CD4-positive, CD25-positive, alpha-beta regulatory T cell (primary cell): ENCODE results near the gene C10orf105. TPM values are rescaled to one million over a fixed set of nuclear protein-coding genes. Genes with fewer than 3 reads are reported as not detected.

Experiments used
- ATAC-seq, 2 donors: fragments of 150-1000 bp; cut with Tn5 transposase; one replicate each; pipeline ENCODE4 v1.10.0; 2021; ENCODE audit warnings: low read depth in 2 of 2, moderate number of reproducible peaks in 2 of 2, moderate library complexity in 1 of 2
- DNase-seq, 3 donors: peaks; one replicate each; pipeline versions ENCODE4 v3.0.0 to v3.0.0-alpha.2; 2012 to 2022; ENCODE audit warnings: mixed read lengths in 1 of 3
- H3K27ac ChIP-seq: one replicate; pipeline ENCODE4 v1.7.0; 2013; ENCODE audit warnings: mild to moderate bottlenecking, low read length; ENCODE audit not compliant: insufficient read depth, poor library complexity, severe bottlenecking
- H3K27me3 ChIP-seq: one replicate; pipeline ENCODE4 v1.7.0; 2013; ENCODE audit warnings: low read length; ENCODE audit not compliant: control insufficient read depth, insufficient read depth
- H3K36me3 ChIP-seq: one replicate; pipeline ENCODE4 v1.7.0; 2013; ENCODE audit warnings: mild to moderate bottlenecking, low read length, moderate library complexity; ENCODE audit not compliant: control insufficient read depth, insufficient read depth
- H3K4me1 ChIP-seq: 2 replicates; pipeline ENCODE4 v1.7.0; 2013; ENCODE audit warnings: mild to moderate bottlenecking, low read length; ENCODE audit not compliant: insufficient read depth, control insufficient read depth, poor library complexity, severe bottlenecking
- H3K4me3 ChIP-seq: one replicate; pipeline ENCODE4 v1.7.0; 2013; ENCODE audit warnings: low read depth, mild to moderate bottlenecking, low read length, moderate library complexity
- H3K9me3 ChIP-seq, 2 experiments: 1 replicate in 1 of 2; 2 replicates in 1 of 2; pipeline ENCODE4 v1.7.0; 2013; ENCODE audit warnings: low read length in 2 of 2, mild to moderate bottlenecking in 1 of 2, moderate library complexity in 1 of 2; ENCODE audit not compliant: control insufficient read depth in 2 of 2
- H3K27ac Mint-ChIP-seq, 3 donors: one replicate each; pipeline ENCODE4 v1.8.0; 2020 to 2022; ENCODE audit warnings: mild to moderate bottlenecking in 3 of 3, mixed read lengths in 3 of 3, moderate library complexity in 2 of 3
- H3K27me3 Mint-ChIP-seq: one replicate; pipeline ENCODE4 v1.8.0; 2022; ENCODE audit warnings: mild to moderate bottlenecking, mixed read lengths
- H3K36me3 Mint-ChIP-seq: one replicate; pipeline ENCODE4 v1.8.0; 2020; ENCODE audit warnings: mixed read lengths
- H3K4me1 Mint-ChIP-seq, 4 donors: one replicate each; pipeline ENCODE4 v1.8.0; 2020 to 2022; ENCODE audit warnings: mixed read lengths in 4 of 4, mild to moderate bottlenecking in 1 of 4
- H3K4me3 Mint-ChIP-seq, 4 donors: one replicate each; pipeline ENCODE4 v1.8.0; 2020 to 2022; ENCODE audit warnings: mild to moderate bottlenecking in 4 of 4, mixed read lengths in 4 of 4, moderate library complexity in 3 of 4
- H3K9me3 Mint-ChIP-seq, 7 donors: one replicate each; pipeline ENCODE4 v1.8.0; 2020 to 2022; ENCODE audit warnings: mixed read lengths in 7 of 7, mild to moderate bottlenecking in 3 of 7, moderate library complexity in 2 of 7
- polyA plus RNA-seq, 4 donors: library from polyadenylated mRNA; unstranded; fragments of 300-500 nt; fragmentation: Illumina TruSeq; gene quantifications; one replicate each; pipeline ENCODE4 v1.2.3, GENCODE V29; 2021
- total RNA-seq: library from RNA; stranded (reverse); gene quantifications from one replicate; pipeline ENCODE4 v1.2.3, GENCODE V29; 2022

C10orf105 gene
- total and polyA plus RNA-seq, 5 donors from 2014 or later = 0.05 to 0.52 (median 0.20) TPM; not detected in 2

GRCh38 chr10:71705582-71705981 is 14.0 kb downstream of the C10orf105 start:
- H3K4me1 ChIP-seq = peaks cover 16% of the 10 kb centered on the region
- peaks cover 0 to 28% (median 8%) of the 10 kb centered on the region in 4 donors for H3K4me1 Mint-ChIP-seq
- no peaks in the 10 kb centered on the region for H3K9me3 ChIP-seq
- no peak for DNase-seq
- H3K27ac Mint-ChIP-seq = peak overlapping the region in 1 of 3 donors; percentile 24
- ATAC-seq = no peak
- no peaks in the 10 kb centered on the region for H3K27me3 Mint-ChIP-seq
- H3K9me3 Mint-ChIP-seq = no peaks in the 10 kb centered on the region
- no peaks in the 10 kb centered on the region for H3K36me3 ChIP-seq
- no peak overlapping the region for H3K4me3 Mint-ChIP-seq
- H3K27me3 ChIP-seq = no peaks in the 10 kb centered on the region
- no peak overlapping the region for H3K4me3 ChIP-seq
- no peaks in the 10 kb centered on the region for H3K36me3 Mint-ChIP-seq
- H3K27ac ChIP-seq = no peak overlapping the region

- Mint-ChIP-seq H3K4me1 (peaks cover 0 to 21% (median 5%) of the 10 kb centered on the region in 4 donors), H3K4me3 (no peak overlapping the region), H3K9me3 (no peaks in the 10 kb centered on the region), H3K27ac (no peak overlapping the region), H3K36me3 (no peaks in the 10 kb centered on the region), H3K27me3 (no peaks in the 10 kb centered on the region)
- DNase-seq (no peak), ATAC-seq (no peak)
- no peak overlapping the region for H3K27ac ChIP-seq
- H3K4me3 ChIP-seq = no peak overlapping the region
- peaks cover 16% of the 10 kb centered on the region for H3K4me1 ChIP-seq
- H3K27me3 ChIP-seq = no peaks in the 10 kb centered on the region
- H3K9me3 ChIP-seq = no peaks in the 10 kb centered on the region
- no peaks in the 10 kb centered on the region for H3K36me3 ChIP-seq
Observed at GRCh38 chr10:71704816-71705215, 14.8 kb downstream of the C10orf105 start.

- Histone ChIP-seq H3K36me3 (no peaks in the 10 kb centered on the region), H3K27me3 (no peaks in the 10 kb centered on the region), H3K9me3 (no peaks in the 10 kb centered on the region), H3K27ac (no peak overlapping the region), H3K4me3 (no peak overlapping the region), H3K4me1 (peaks cover 18% of the 10 kb centered on the region)
- no peak for DNase-seq
- Mint-ChIP-seq H3K27me3 (peaks cover under 1% of the 10 kb centered on the region), H3K9me3 (no peaks in the 10 kb centered on the region), H3K27ac (no peak overlapping the region), H3K4me3 (no peak overlapping the region), H3K36me3 (no peaks in the 10 kb centered on the region), H3K4me1 (peaks cover 0 to 22% (median 8%) of the 10 kb centered on the region in 4 donors)
- ATAC-seq = no peak
Observed at GRCh38 chr10:71703577-71703976, 16.0 kb downstream of the C10orf105 start.

GRCh38 chr10:71701496-71702132 is 18.0 kb downstream of the C10orf105 start:
- H3K4me1 Mint-ChIP-seq = peaks cover 4 to 26% (median 16%) of the 10 kb centered on the region in 4 donors
- DNase-seq (no peak), ATAC-seq (no peak)
- H3K4me3 Mint-ChIP-seq = no peak overlapping the region
- peak overlapping the region in 1 of 3 donors; percentile 66 for H3K27ac Mint-ChIP-seq
- H3K36me3 ChIP-seq = no peaks in the 10 kb centered on the region
- H3K27me3 Mint-ChIP-seq = peaks cover 5% of the 10 kb centered on the region
- no peaks in the 10 kb centered on the region for H3K9me3 Mint-ChIP-seq
- no peaks in the 10 kb centered on the region for H3K27me3 ChIP-seq
- no peak overlapping the region for H3K4me3 ChIP-seq
- no peaks in the 10 kb centered on the region for H3K36me3 Mint-ChIP-seq
- peaks cover 18% of the 10 kb centered on the region for H3K4me1 ChIP-seq
- no peaks in the 10 kb centered on the region for H3K9me3 ChIP-seq
- no peak overlapping the region for H3K27ac ChIP-seq

- no peak for DNase-seq
- Histone ChIP-seq H3K4me3 (no peak overlapping the region), H3K36me3 (no peaks in the 10 kb centered on the region), H3K4me1 (peaks cover 18% of the 10 kb centered on the region), H3K9me3 (no peaks in the 10 kb centered on the region), H3K27me3 (no peaks in the 10 kb centered on the region), H3K27ac (no peak overlapping the region)
- Mint-ChIP-seq H3K27me3 (peaks cover 5% of the 10 kb centered on the region), H3K27ac (no peak overlapping the region), H3K9me3 (no peaks in the 10 kb centered on the region), H3K4me3 (no peak overlapping the region), H3K36me3 (no peaks in the 10 kb centered on the region), H3K4me1 (peaks cover 4 to 29% (median 18%) of the 10 kb centered on the region in 4 donors)
- ATAC-seq = no peak
Observed at GRCh38 chr10:71700731-71701368, 18.7 kb downstream of the C10orf105 start.

GRCh38 chr10:71698737-71699136 is 20.8 kb downstream of the C10orf105 start:
- Mint-ChIP-seq H3K9me3 (no peaks in the 10 kb centered on the region), H3K4me3 (peak overlapping the region in 2 of 4 donors; percentile 62 to 78), H3K27me3 (peaks cover 5% of the 10 kb centered on the region), H3K4me1 (peaks cover 5 to 46% (median 27%) of the 10 kb centered on the region in 4 donors), H3K27ac (peak overlapping the region in 1 of 3 donors; percentile 60), H3K36me3 (no peaks in the 10 kb centered on the region)
- DNase-seq (no peak), ATAC-seq (no peak)
- H3K27ac ChIP-seq = no peak overlapping the region
- H3K4me3 ChIP-seq = no peak overlapping the region
- H3K27me3 ChIP-seq = no peaks in the 10 kb centered on the region
- peaks cover 33% of the 10 kb centered on the region for H3K4me1 ChIP-seq
- H3K9me3 ChIP-seq = no peaks in the 10 kb centered on the region
- H3K36me3 ChIP-seq = no peaks in the 10 kb centered on the region

GRCh38 chr10:71697938-71698709 is 21.5 kb downstream of the C10orf105 start:
- ATAC-seq = peak in 1 of 2 donors; percentile 22

More at GRCh38 chr10:71697938-71698709, 21.5 kb downstream of the C10orf105 start:
- H3K36me3 Mint-ChIP-seq = no peaks in the 10 kb centered on the region
- H3K4me3 ChIP-seq = no peak overlapping the region
- peak in 1 of 3 donors; percentile 64 for DNase-seq
- H3K27me3 Mint-ChIP-seq = peaks cover 5% of the 10 kb centered on the region
- H3K4me3 Mint-ChIP-seq = peak overlapping the region in 2 of 4 donors; percentile 62 to 78
- H3K4me1 ChIP-seq = peaks cover 37% of the 10 kb centered on the region
- peaks cover 9 to 50% (median 29%) of the 10 kb centered on the region in 4 donors for H3K4me1 Mint-ChIP-seq
- H3K27ac ChIP-seq = peak overlapping the region; percentile 6
- H3K9me3 ChIP-seq = no peaks in the 10 kb centered on the region
- H3K27me3 ChIP-seq = no peaks in the 10 kb centered on the region
- H3K9me3 Mint-ChIP-seq = no peaks in the 10 kb centered on the region
- no peaks in the 10 kb centered on the region for H3K36me3 ChIP-seq
- peak overlapping the region in 1 of 3 donors; percentile 60 for H3K27ac Mint-ChIP-seq
